ENCODE data around the gene PPP2R5C. TPM values are rescaled to one million over a fixed set of nuclear protein-coding genes. Genes with fewer than 3 reads are reported as not detected.

The PPP2R5C gene
- total RNA-seq, 1 donor from 2014 or later = 134 TPM

DNA sequence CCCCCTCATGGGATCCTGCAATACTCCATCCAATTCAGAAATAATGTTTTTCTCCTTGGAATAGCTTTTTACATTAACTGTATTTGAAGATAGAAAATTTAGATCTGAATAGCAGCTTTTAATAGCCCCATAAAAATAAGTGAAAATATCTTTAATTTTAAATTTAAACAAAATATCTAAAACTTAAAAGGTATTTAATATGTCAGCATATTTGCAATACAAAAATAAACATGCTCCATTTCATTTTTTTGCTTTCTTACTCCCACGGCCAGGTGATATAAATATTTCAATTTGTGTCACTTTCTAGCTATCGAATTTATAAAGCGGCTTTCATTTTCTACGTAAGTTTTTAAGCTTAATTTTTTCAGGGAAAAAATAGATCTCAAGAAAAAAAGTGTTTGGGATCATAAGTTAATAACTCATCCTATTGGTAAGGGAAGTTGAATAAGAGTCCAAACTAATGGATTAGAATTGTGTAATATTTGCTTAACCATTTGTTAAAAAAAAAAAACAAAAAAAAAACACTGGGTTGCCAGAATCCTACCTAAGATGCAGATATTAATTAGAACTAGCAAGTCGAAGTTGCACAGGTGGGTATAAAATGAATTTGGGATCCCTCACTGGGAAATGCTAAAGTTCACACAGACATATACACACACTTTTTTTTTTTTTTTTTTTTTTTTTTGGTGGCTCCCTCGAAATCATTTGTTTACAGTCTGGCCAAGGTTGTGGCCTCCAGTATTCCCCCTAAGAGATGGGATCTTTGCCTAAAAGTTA is 47.6 kb downstream of the PPP2R5C start:
- Mint-ChIP-seq H3K9me3 (no peaks in the 10 kb centered on the region), H3K36me3 (ENCODE audit: low read depth) (peaks cover 3% of the 10 kb centered on the region), H3K27ac (ENCODE audit: unreplicated experiment) (peak overlapping the region; percentile 60), H3K27me3 (ENCODE audit: low read depth) (no peaks in the 10 kb centered on the region), H3K4me1 (peaks cover 37% of the 10 kb centered on the region), H3K4me3 (peak overlapping the region; percentile 95)
- TF ChIP-seq, protein P1, sequence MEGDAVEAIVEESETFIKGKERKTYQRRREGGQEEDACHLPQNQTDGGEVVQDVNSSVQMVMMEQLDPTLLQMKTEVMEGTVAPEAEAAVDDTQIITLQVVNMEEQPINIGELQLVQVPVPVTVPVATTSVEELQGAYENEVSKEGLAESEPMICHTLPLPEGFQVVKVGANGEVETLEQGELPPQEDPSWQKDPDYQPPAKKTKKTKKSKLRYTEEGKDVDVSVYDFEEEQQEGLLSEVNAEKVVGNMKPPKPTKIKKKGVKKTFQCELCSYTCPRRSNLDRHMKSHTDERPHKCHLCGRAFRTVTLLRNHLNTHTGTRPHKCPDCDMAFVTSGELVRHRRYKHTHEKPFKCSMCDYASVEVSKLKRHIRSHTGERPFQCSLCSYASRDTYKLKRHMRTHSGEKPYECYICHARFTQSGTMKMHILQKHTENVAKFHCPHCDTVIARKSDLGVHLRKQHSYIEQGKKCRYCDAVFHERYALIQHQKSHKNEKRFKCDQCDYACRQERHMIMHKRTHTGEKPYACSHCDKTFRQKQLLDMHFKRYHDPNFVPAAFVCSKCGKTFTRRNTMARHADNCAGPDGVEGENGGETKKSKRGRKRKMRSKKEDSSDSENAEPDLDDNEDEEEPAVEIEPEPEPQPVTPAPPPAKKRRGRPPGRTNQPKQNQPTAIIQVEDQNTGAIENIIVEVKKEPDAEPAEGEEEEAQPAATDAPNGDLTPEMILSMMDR (conservative IDR thresholded peaks at IDR 0.05) = no peak
- no peak for DNase-seq (ENCODE audit: low read depth, low spot score)

DNA sequence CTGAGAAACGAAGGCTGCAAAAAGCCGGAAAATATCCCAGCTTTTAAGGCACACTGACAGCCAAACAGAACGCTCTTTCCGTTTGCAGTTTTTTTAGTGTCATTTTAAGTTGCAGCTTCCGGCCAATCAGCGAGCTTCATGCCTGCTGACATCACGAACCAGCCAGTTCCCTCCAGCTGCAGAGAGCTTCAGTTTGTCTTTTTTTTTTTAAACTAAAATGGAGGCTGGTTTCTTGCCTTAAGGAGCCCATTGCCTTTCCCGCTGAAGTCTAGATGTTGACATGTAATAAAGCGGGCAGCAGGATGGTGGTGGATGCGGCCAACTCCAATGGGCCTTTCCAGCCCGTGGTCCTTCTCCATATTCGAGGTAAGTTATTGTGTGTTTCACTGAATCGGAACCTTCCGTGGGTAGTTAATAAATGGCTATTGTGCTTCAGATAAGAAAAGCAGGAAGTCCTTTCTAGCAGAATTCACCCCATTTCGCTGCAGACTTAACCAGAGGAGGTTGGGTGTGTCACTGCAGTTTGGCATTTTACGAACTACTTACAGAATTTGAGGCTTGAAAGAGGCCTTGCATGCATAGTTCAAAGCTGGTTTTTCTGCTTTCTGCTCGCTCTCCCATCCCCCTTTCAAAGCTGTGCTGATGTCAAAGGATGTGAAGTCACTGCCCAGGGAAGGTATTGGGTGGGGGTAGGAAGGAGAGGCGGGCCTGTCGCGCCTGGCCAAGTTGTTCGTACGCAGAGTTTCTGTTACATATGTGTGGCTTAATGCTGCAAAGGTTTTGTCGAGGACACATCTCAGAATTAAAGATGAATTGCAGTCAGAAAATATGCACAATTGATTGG is 48.4 kb downstream of the PPP2R5C start:
- peaks cover 42% of the 10 kb centered on the region for H3K4me1 Mint-ChIP-seq
- H3K27ac Mint-ChIP-seq (ENCODE audit: unreplicated experiment) = peak overlapping the region; percentile 99
- peak; percentile 59 for DNase-seq (ENCODE audit: low read depth, low spot score)
- no peaks in the 10 kb centered on the region for H3K9me3 Mint-ChIP-seq
- TF ChIP-seq, protein P1 (conservative IDR thresholded peaks at IDR 0.05) = no peak
- H3K4me3 Mint-ChIP-seq = peak overlapping the region; percentile 95
- H3K27me3 Mint-ChIP-seq (ENCODE audit: low read depth) = no peaks in the 10 kb centered on the region
- H3K36me3 Mint-ChIP-seq (ENCODE audit: low read depth) = peaks cover 3% of the 10 kb centered on the region

DNA sequence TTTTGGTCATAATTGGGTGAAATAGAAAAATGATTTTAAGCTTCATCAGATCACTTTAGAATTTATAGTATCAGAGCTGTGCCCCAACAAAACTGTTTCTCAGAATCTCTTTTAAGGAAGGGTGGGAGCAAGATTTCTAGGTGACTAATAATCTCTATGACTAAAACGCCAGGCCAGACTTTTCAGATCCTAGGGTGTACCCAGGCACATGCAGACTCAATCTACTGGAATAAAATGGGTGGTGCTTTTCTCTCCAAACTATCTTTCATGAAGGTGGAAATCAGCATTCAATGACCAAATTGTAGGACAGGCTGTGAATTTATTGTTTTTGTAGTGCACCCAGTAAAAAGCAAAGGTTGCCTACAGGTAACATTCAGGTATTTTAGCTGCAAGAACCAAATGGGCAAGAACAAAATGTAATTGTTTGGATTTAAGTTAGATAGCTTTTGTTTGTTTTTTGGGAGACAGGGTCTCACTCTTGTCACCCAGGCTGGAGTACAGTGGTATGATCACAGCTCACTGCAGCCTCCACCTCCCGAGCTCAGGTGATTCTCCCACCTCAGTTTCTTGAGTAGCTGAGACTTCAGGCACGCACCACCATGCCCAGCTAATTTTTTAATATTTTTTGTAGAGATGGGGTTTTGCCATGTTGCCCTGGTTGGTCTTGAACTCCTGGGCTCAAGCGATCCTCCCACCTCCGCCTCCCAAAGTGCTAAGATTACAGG is 49.5 kb downstream of the PPP2R5C start:
- TF ChIP-seq, protein P1 (conservative IDR thresholded peaks at IDR 0.05) = no peak
- DNase-seq (ENCODE audit: low read depth, low spot score) = no peak
- Mint-ChIP-seq H3K27me3 (ENCODE audit: low read depth) (no peaks in the 10 kb centered on the region), H3K4me1 (peaks cover 42% of the 10 kb centered on the region), H3K4me3 (peak overlapping the region; percentile 95), H3K36me3 (ENCODE audit: low read depth) (peaks cover 3% of the 10 kb centered on the region), H3K27ac (ENCODE audit: unreplicated experiment) (peak overlapping the region; percentile 54), H3K9me3 (no peaks in the 10 kb centered on the region)

DNA sequence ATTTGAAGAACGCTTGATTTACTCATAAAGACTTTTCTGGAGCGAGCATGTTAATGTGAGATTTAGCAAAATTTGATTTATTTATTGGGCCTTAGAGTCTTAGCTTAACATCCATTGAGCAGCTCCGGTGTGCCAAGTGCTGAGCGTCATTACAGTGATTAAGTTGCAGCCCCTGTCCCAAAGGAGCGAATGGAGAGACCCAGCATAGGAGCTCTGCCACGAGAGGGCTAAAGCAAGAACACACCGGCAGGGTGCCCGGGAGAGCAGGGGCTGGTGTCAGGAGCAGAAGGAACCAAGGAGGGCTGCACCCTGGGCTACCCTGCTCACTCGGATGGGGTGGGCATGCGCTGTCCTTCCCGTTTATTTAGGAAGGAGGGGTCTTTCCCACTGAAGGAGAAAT is 50.6 kb downstream of the PPP2R5C start:
- no peak for DNase-seq (ENCODE audit: low read depth, low spot score)
- no peaks in the 10 kb centered on the region for H3K9me3 Mint-ChIP-seq
- peak overlapping the region; percentile 74 for H3K4me3 Mint-ChIP-seq
- peak overlapping the region; percentile 76 for H3K27ac Mint-ChIP-seq (ENCODE audit: unreplicated experiment)
- TF ChIP-seq, protein P1 (conservative IDR thresholded peaks at IDR 0.05) = no peak
- peaks cover 3% of the 10 kb centered on the region for H3K36me3 Mint-ChIP-seq (ENCODE audit: low read depth)
- H3K27me3 Mint-ChIP-seq (ENCODE audit: low read depth) = no peaks in the 10 kb centered on the region
- H3K4me1 Mint-ChIP-seq = peaks cover 42% of the 10 kb centered on the region

DNA sequence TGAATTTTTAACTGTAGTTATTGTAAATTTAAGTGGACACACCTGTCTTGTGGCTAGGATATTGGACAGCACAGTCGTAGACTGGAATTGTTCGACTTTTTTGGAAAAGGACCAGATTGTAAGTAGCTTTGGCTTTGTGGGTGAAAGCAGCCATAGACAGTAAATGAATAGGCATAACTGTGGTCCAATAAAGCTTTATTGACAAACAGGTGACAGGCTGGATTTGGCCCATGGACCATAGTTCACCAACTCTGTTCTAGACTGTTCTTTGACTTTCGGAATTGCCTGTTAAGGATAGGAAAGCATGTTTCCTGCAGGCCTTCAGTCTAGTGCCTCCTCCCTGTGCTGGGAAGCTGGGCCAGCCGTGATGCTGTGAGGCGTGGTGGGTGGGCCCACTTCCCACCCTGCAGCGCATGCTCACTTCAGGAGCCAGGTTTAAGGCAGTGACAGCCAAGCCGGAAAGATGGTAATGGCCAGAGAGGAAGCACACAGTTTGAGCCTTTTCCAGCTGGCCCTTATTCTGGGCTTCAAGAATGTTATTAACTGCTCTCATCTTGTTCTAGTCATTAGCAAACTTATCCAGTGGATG is 51.8 kb downstream of the PPP2R5C start:
- DNase-seq (ENCODE audit: low read depth, low spot score) = no peak
- H3K4me3 Mint-ChIP-seq = peak overlapping the region; percentile 65
- peaks cover 3% of the 10 kb centered on the region for H3K36me3 Mint-ChIP-seq (ENCODE audit: low read depth)
- TF ChIP-seq, protein P1 (conservative IDR thresholded peaks at IDR 0.05) = no peak
- no peaks in the 10 kb centered on the region for H3K9me3 Mint-ChIP-seq
- no peak overlapping the region for H3K27ac Mint-ChIP-seq (ENCODE audit: unreplicated experiment)
- H3K27me3 Mint-ChIP-seq (ENCODE audit: low read depth) = no peaks in the 10 kb centered on the region
- H3K4me1 Mint-ChIP-seq = peaks cover 34% of the 10 kb centered on the region

Data from neural crest cell (in vitro differentiated cells).